Measurements from ENCODE around the gene USP37. TPM values are rescaled to one million over a fixed set of nuclear protein-coding genes. Genes with fewer than 3 reads are reported as not detected.

USP37 gene, protein sequence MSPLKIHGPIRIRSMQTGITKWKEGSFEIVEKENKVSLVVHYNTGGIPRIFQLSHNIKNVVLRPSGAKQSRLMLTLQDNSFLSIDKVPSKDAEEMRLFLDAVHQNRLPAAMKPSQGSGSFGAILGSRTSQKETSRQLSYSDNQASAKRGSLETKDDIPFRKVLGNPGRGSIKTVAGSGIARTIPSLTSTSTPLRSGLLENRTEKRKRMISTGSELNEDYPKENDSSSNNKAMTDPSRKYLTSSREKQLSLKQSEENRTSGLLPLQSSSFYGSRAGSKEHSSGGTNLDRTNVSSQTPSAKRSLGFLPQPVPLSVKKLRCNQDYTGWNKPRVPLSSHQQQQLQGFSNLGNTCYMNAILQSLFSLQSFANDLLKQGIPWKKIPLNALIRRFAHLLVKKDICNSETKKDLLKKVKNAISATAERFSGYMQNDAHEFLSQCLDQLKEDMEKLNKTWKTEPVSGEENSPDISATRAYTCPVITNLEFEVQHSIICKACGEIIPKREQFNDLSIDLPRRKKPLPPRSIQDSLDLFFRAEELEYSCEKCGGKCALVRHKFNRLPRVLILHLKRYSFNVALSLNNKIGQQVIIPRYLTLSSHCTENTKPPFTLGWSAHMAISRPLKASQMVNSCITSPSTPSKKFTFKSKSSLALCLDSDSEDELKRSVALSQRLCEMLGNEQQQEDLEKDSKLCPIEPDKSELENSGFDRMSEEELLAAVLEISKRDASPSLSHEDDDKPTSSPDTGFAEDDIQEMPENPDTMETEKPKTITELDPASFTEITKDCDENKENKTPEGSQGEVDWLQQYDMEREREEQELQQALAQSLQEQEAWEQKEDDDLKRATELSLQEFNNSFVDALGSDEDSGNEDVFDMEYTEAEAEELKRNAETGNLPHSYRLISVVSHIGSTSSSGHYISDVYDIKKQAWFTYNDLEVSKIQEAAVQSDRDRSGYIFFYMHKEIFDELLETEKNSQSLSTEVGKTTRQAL
- 15.0 and 19.4 TPM in 2 replicates for total RNA-seq

DNA sequence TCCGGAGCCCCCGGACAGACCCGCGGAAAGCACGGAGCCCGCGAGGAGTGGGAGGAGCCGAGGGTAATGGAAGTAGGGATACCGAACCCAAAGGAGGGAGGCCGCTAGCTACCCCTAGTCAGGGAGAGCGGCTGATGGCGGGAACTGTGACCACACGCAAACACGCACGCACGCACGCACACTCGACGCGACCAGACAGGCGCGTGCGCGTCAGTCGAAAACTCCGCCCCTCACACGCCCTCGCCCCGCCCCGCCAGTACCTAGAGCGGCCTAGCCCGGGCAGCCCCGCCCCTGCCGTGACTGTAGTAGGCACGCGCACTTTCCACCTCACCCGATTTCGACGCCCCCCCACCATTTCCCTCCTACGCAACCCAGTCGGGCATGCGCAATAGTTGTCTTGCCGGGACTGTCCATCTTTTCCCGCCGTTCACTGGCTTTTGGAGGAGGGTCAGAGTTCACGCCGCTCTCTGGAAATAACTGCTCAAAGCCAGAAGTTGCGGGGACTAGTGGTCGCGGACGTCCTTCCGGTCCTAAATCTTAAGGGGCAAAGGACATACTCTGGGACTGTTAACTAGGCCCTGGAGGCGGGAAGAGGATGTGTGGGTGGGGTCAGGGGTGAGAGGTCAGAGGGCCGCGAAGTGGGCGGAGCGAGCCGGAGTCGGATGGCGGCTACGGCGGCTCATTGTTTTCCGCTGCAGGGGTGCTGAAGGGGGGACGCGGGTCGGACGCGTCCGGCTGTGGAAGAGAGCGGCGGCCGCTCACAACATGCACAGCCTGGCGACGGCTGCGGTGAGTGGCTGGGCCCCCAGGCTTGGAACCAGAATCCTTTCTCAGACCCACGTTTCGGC lies at the start of gene USP37, which contains the start of gene CNOT9:
Gene USP37, minus strand, starts transcription at position 162 of the 848 bp plus-strand sequence. CDS start 9,698 bp downstream, outside the sequence.
Gene CNOT9, plus strand, starts transcription at position 650 of the 848 bp plus-strand sequence. Its CDS starts 116 bp downstream, at position 766.
- DNase-seq, result peak; percentile 99

DNA sequence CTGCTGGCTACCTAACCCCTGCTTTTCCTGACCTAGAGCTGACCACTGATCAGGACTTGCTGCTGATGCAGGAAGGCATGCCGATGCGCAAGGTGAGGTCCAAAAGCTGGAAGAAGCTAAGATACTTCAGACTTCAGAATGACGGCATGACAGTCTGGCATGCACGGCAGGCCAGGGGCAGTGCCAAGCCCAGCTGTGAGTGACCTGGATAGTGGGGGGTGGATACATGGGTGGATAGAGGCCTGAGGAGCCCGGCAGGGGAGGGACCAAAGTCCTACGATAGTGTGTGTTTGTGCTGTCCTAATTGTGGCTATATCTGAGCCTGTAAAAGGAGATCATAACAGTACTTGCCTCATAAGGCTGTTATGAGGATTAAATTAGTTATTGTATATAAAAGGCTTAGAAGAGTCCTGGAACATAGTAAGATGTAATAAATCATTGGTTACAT lies 47.7 kb upstream of the USP37 start:
- no peak for DNase-seq

DNA sequence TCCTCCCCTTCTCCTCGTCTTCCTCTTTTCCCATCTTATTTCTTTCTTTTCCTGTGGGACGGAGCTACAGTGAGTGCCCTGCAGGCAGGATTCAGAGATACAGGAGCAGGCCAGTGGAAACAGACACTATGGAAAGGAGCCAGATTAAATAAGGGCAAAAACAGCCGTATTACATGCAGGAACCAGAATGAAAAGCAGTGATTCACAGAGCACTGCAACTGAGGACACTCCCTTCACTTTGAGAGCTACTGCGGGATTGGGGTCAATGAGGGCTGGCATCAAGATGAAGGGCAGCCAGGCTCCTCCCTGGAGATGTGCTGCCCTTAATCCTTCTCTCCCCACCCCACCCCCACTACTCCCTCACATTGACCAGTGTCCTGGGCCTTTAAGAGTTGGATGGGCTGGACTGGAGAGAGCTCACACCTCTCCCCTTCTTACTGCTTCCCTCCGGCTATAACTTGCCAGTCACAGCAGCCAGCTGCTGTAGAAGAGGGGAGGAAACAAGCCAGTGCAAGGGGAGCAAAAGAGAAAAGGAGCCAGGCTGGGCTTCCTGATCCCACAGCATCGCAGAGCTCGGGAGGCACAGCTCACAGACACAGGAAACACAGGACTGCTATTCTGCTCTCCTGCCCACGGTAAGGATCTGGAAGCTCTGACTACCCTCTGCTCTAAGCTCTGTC lies 39.4 kb upstream of the USP37 start, which contains the start of gene PLCD4:
Gene PLCD4, plus strand, starts transcription at position 464 of the 680 bp plus-strand sequence. CDS start 7,841 bp downstream, outside the sequence.
- peak; percentile 49 for DNase-seq

DNA sequence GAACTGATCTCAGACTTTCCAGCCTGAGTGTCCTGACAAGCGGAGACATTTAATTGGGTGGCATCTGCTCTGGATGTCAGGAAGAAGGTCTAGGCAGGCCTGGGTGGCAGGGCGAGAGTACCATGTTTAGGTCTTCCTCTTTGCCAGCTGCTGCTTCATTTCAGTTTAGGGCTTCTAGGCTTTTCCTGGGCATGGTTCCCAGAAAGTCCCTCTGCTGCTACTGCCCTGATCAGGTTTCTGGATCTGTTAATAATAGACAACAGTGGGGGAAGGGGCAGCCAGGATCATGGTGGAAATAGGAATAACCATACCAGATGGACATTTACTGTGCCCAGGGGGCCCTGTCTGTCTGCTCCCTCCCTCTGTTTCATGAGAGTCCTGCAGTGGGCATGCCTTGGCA lies 37.3 kb upstream of the USP37 start:
- no peak for DNase-seq

DNA sequence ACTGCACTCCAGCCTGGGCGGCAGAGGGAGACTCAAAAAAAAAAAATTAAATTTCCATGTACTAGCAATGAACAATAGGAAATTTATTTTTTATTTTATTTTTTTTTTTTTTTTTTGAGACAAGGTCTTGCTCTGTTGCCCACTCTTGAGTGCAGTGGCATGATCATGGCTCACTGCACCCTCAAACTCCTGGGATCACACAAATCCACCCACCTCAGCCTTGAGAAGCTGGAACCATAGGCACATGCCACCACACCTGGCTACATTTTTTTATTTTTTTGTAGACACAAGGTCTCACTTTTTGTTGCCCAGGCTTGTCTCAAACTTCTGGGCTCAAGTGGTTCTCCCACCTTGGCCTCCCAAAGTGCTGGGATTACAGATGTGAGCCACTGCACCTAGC lies 17.4 kb upstream of the USP37 start:
- no peak for DNase-seq

DNA sequence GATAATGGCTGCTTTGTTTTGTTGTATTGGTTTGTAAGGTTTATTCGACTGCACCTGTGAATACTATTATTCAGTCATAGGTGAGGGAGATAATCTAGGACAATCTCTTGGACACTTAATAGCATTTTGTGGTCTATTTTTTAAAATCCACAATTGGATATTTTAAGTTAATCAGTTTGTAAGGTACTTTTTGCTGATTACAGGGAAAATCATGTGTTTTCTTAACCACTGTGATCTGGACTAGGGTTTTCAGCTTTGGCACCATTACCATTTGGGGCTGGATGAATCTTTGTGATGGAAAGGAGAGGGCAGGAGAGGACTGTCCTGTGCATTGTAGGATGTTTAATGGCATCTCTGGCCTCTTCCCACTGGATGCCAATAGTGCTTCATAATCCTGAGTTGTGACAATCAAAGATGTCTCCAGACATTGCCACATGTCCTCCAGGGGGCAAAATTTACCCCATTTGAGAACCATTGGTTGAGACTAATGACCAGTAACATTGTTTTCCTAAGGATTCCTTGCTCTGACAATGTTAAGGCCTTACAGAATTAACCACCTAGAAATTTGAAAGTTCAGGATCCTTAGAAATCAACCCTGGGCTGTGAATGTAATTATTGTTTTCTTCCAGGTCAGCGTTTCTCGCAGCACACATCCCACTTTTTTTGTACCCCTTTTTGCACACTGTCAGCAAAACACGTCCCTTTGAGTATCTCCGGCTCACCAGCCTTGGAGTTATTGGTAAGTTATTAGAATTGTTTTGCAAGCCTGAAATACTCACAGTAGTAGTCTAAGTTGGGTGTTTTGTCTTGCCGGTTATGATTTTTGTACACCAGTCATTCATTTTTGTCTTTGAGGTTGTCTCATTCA lies 16.1 kb upstream of the USP37 start:
- peak; percentile 42 for DNase-seq

DNA sequence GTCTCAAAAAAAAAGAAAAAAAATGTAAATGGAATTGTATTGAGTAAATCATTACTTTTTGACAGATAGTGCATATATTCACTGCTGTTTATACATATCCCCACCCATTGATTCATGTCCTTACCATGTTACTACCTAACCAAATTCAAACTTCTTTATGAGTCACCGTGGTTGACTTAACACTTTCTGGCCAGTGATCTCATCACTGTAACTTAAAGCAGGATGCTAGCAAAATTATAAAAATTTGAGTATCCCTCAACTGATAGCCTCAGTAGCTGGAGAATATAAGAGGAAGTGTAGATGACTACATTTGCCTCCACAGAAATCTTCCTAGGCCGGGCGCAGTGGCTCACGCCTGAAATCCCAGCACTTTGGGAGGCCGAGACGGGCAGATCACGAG lies 13.9 kb upstream of the USP37 start:
- DNase-seq, result peak; percentile 18

DNA sequence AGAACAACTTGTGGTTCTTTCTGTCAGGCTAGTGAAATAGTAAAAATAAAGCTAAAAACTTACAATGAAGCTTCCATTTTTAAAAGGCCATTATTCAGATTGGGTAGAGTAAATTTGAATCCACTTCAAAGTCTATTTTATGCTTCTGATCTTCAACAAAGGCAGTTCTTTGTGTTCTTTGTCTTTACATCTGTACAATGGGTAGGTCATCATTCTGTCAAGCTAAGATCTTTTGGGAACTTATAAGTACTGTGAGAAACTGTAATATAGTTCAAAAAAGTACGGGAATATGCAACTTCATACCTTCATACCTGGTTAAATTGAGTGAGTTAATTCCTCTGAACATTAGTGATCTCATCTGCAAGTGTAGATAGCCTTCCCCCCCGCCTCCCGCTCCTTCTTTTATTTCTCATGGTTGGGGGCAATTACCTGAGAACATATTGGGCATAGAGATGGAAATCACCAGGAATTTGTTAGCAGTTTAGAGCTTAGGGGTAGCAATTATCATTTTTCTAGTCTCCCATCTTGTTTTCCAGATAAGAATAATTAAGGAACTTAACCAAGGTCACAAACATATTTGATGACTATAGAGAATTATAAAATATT lies 10.2 kb upstream of the USP37 start:
- no peak for DNase-seq

DNA sequence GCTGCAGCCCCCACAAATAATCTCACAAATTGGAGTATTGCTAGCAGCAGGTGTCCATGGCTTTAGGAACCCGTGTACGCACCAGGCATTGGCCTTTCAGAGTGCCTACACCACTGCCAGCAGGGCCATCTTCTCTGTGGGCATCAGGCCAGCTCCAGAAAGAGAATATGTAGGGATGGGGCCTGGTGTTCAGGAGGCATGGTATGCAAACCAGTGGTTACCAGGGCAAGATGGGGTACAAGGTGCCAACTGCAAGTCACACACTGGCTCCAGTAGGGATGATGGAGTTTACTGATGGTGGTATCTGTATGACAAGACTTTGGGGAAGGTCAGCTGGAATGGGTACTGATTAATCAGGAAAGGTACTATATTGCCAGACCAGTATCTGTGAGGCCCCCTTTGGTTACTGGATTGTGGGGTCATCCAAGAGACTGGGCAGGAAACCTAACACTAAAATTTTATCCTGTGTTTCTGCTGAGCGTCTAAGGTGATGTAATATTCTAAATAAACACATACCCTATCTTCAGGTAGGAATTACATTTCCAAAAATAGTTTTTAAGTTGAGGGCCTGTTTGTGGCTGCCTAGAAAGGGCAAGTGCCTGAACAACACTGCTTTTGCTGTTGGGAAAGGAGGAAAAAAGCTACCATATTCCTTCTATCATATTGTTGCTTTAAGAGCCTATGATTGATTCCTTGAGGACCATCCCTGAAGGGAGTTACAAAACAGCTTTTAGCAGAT lies 9.5 kb upstream of the USP37 start:
- no peak for DNase-seq

DNA sequence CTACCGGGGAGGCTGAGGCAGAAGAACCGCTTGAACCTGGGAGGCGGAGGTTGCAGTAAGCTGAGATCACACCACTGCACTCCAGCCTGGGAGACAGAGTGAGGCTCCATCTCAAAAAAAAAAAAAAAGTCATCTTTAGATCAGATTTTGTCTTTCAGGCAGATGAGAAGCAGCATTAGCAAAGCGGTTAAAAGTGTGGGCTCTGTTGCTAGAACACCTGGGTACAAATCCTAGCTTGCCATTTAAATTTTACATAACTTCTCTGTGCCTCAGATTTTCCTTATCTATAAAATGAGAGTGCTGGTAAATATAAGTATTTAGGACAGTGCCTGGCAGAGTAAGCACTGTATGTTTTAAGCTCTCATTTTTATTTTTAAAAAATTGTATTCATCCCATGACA lies 8.7 kb upstream of the USP37 start:
- DNase-seq, result no peak

DNA sequence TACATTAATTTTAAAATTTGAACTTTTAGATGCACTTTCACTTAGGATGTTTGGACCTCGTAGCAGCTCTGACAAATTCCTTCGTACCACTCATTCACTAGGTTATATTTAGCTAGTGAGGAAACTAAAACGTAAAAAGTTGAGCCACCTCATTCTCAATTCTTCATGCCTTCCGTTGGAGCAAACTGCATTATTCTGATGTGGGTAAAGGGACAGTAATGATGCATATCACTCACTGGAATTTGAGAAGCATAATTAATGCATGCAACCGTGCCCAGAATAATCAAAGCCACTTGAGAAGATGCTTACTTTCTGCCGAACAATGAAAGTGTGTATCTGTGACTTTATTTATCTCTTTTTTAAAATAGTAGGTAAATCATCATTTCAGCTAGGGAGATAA lies 2.7 kb upstream of the USP37 start:
- DNase-seq, result peak; percentile 54

DNA sequence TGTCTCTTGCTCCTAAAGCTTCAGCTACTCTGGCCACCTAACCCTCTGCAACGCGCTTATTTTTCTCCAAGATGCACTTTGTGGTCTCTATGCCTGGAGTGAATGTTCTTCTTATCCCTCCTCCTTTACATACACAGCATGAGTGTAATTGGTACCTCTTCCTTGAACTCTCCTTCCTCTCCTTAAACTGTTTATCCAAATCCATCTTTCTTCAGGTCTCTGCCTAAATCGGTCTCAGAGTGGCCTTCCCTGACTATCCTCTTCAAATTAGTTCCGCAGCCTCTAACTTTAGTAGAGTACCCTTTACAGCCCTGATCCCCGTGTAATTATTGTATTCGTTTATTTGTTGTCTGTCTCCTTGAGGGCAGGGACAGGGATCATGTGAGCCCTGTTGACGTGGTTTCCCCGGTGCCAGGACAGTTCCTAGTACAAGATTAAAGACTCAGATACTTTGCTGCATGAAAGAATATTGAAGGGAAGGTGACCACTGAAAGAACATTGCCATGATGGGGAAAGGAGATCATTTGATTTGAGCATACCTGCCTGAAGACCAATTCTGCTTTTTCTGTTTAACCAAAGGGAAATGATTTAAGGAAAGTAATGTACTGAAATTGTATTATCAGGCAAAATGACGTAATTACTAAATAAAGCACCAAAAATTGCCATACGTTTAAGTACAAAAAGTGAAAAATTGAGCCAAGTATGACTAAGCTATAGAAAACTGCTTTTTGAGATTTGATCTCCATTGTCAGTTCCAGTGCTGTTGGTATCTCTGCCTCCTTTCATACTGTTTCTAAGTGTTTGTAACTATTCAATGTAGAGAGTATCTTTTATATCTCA lies 1.7 kb upstream of the USP37 start:
- DNase-seq, result peak; percentile 79

DNA sequence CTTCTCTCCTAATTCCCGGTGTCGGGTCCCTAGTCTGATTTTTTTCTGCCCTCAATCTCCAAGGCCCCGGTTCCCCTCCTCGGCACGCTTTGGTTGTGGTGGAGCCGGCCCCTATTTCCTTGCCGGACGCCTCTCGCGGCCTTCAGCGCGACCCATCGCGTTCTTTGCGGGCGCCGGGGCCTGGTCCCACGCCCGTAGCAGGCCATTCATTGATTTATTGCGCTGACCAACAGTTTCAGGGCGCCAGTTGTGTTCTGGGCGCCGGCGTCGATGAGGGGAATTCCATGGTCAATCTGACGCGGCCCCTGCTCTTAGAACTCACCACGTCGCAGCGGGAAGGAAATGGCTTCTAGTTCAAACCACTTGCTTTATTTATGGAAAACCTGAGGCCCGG lies 884 bp upstream of the USP37 start:
- DNase-seq, result peak; percentile 83

DNA sequence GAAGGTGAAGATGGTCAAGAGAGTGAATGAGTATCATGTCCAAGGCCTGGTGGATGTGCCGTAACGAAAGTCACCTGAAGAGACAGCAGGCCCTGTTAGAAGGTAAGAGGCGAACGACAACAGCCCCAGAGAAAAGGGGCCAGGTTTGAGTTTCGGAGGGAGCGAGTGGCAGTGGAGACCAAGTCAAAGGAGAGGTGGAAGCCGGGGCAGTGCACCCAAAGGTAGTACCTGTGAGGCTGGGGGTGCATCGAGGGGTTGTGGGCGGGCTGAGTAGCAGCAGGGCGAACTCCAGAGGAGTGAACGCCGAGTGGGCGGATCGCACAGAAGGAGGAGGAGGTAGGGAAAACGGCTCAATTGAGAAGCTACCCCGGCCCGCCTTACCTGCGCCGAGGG lies 358 bp downstream of the USP37 start:
- no peak for DNase-seq

DNA sequence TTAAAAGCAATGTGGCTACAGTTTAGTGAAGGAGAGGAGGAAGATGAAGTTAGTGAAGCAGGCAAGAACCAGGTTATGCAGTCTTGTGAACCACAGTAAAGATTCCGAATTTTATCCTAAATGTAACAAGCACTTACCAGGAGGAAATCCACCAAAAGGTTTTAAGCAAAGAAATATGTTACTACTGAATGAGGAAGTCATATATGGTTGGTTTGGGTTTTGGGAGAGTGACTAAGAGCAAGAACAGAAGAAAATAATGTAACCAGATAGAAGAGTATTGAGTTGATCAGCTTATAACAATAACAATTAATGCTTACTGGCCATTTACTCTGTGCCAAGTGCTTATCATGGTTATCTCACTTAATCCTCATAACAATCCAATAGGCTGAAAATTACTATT lies 1.9 kb downstream of the USP37 start:
- no peak for DNase-seq

DNA sequence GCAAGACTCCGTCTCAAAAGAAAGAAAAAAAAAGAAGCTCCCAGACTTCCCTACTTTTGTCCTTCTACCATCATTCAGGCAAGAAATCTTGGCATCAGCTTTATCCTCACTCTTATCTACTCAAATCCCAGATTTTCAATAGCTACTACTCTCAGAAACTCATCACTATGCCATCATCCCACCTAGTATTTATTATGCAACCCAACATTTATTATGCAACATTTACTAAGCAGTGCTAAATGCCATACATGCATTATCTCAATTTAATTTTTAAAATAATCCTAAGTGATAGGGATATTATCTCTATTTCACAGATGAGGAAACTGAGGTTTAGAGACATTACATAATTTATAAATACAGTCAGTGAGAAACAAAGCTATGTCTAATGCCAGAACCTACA lies 4.1 kb downstream of the USP37 start:
- no peak for DNase-seq

DNA sequence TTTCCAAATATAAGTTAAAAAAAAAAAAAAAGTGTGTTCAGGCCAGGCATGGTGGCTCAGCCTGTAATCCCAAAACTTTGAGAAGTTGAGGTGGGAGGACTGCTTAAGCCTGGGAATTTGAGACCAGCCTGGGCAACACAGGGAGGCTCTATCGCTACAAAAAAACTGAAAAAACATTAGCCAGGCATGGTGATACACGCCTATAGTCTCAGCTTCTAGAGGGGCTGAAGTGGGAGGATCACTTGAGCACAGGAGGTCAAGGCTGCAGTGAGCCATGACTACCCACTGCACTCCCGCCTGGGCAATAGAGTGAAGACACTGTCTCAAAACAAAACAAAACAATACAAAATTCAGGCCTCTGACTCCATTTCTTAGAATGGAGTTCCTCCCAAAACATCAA lies 9.2 kb downstream of the USP37 start:
- DNase-seq, result no peak

DNA sequence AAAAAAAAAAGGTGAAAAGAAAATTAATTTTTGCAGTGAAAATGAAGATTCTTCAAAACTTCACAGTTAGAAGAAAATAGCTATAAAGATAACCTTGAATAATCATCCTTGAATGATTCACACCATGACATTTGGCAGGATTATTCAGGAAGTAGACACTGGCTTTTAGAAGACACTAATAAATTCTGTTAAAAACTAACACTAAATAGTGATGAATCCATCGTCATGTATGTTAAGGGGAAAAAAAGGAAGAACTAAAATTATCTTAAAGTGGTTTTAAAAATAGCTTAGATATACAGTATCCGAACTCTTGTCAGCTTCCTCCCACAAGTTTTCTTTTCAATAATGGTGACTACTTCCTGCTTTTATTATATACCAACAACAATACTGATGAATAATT lies 10.2 kb downstream of the USP37 start:
- peak; percentile 17 for DNase-seq

All from dermis blood vessel endothelial cell (primary cell).